ENCODE data around the gene NKX3-2.

NKX3-2 gene

DNA sequence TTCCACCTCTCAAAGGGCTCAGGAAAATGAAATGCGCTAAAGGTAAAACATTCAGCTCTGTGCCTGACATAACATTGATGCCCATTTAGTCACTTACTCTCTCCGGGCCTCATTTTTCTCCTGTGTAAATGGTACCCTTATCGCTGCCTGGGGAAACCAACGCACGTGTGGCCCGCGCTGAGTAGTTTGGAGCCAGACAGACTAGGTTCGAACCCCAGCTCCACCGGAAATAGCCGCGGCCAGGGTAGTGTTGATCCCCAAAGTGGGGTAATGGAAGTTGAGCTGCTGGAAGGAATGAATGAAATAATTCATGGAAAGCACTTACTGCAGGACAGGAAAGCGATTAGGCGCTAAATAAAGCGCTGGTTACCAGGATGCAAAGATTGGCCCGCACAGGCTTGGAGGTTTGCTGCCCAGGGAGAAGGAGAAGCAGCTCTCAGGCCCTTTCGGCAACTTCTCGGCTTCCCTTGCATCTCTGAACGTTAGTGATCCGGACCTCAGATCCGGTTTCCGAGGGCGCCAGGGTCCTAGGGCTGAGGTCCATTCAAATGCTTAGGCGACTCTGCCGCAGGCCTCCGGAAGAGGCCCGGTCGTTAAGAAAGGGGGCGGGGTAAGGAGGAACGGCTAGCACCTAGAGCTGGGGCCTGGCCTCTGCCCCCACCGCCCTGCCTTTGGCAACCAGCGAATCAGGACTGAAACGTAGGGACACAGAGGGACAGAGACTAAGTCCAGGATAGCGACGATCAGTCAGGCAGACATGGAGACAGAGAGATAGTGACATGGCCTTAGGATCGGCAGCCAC lies 13.3 kb downstream of the NKX3-2 start:
- no peak for DNase-seq

GRCh38 chr4:13529128-13529919 lies 15.0 kb downstream of the NKX3-2 start:
- no peak for DNase-seq

GRCh38 chr4:13528821-13529127 lies 15.5 kb downstream of the NKX3-2 start:
- DNase-seq, result no peak

- no peak for DNase-seq
Measured at GRCh38 chr4:13527981-13528820, 16.1 kb downstream of the NKX3-2 start.

GRCh38 chr4:13527192-13527980 lies 16.9 kb downstream of the NKX3-2 start:
- DNase-seq, result no peak

- no peak for DNase-seq
Measured at GRCh38 chr4:13526658-13527057, 17.6 kb downstream of the NKX3-2 start.

DNA sequence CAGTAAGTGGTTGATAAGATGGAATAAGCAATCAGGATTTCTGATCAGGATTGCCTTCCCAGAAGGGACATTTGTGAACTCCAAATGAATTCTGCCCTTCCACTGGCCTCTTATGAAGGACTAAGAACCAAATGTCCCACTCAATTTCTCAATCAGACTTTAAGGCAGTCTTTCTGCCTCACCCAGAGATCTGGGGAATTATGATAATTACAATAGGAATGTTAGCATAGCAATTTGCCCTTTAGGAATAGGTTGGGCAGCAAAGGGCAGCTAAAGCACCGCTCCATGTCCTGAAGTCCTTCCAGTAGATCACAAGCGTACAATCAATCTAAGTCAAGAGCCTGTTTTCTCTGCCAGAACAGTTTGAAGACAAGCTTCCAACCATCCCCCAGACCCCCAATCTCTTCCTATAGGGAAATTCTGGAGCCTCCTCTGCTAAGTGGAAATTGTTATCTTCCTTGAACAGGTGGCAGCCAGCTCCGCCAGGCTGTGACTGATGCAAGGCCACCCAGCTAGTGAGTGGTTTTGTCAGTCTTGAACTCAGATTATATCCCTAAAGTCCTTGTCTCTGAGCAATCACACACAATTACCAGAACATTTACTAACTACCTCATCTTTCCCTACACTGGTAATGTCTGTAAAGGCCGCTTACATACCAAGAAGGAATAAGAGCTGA lies 18.6 kb downstream of the NKX3-2 start:
- no peak for DNase-seq

GRCh38 chr4:13524504-13525243 lies 19.6 kb downstream of the NKX3-2 start:
- no peak for DNase-seq

DNA sequence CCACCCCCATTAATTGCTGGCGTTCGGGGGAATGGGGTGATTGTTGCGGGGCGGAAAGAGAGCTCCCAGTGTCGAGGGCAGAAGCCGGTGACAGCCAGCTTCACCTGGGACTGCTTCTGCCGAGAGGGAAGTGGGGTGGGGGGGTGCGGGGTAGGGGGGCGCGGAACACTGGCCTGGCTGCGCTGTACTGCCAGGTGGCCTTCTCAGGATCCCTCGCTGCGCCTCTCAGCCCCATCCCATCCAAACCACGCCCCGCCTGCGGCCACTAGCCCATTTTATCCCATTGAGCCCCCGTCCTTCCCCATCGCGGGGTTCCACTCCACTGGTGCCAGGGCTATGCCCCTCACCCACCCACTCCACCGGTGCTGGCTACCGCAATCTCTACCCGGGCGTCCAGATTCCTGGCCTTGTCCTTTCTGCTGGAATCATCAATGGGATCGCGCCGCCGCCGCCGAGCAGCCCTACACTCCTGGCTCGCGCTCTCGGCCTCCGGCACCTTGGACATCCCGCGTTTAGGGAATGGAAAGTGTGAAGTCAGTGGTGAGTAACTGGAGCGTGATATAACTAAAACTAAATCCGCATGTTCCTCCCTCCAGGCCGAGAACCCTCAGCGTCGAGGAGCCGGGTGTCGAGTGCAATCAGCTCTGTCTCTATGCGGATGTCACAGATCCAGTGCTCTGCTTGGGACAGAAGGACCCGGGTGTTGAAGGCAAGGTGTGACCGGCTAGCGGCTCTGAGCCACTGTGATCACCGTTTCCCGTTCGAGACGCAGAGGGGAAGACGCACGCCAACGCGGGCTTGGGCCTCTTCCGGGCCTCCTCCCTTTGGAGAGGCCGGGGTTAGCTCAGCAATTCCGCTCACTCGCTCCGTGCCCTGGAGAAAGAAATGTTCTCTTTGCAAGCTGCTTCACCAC lies 20.5 kb downstream of the NKX3-2 start:
- no peak for DNase-seq

- no peak for DNase-seq
Measured at GRCh38 chr4:13523105-13523477, 21.2 kb downstream of the NKX3-2 start.

DNA sequence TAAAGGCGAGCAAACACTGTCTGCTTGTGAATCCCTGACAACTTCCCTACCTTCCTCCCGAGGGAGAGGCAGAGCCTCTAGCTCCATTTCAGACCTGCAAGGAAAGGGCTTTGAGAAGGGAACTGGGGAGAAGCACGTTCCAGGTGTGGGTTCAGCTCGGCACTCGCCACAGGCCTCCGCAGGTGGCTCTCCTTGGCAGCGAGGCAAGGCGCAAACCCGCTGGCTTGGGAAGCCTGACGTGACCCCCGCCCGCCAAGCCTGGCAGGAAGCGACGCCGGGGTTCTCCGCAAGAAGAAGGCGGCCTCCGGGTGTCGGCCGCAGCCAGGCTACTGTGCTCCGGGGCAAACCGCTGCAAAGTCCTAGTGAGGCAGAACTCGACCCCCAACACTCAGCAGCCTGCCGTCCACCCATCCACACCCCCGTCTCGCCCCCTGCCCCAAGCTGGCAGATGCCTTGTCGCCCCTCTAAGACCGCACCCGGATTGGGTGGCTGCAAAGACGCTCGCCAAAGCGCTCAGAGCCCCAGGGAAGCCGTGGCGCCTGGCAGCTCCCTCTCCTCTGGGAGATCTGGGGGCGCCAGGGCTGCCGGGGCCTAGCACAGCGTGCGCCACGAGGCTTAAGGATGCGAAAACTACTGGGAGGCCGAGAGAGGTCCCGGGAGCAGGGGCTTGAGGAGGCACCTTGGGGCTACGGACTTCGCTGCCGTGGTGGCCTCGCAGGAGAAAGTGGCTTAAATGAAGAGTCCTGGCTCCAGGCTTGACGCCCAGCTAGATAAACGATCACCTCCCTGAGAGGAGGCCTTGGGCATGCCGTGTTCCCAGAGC lies 21.8 kb downstream of the NKX3-2 start:
- no peak for DNase-seq

- DNase-seq, result no peak
Measured at GRCh38 chr4:13521047-13521446, 23.3 kb downstream of the NKX3-2 start.

- no peak for DNase-seq
Measured at GRCh38 chr4:13516315-13516860, 27.9 kb downstream of the NKX3-2 start.

DNA sequence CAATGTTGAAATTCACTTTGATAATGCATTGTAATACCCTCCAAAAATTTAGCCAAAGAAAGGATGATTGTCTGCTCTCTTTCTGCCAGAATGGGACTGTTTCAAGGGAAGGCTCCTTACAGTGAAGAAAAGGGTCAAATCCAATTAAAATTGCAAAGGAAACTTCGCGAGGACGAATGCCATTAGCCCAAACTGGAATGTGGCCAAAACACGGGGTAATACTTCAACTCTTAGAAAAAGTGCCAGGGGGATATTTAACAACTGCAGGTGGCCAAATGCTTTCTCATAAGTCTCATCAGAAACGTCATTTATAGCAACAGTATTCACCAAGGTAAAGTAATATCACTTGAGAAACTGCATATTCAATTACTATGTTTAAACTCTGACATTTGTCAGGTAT lies 29.0 kb downstream of the NKX3-2 start:
- no peak for DNase-seq

- DNase-seq, result no peak
Measured at GRCh38 chr4:13514722-13515121, 29.6 kb downstream of the NKX3-2 start.

DNA sequence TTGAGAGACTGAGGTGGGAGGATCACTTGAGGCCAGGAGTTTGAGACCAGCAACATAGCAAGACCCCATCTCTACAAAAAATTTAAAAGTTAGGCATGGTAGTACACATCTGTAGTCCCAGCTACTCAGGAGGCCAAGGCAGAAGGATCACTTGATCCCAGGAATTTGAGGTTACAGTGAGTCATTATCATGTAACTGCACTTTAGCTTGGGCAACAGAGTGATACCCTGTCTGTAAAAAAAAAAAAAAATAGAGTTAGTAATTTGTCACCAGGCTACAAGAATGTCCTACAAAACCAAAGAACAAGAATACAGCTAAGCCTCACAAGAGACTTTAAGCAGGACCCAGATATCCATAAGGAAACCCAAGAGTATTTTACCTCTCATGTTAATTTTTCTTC lies 33.2 kb downstream of the NKX3-2 start:
- no peak for DNase-seq

DNA sequence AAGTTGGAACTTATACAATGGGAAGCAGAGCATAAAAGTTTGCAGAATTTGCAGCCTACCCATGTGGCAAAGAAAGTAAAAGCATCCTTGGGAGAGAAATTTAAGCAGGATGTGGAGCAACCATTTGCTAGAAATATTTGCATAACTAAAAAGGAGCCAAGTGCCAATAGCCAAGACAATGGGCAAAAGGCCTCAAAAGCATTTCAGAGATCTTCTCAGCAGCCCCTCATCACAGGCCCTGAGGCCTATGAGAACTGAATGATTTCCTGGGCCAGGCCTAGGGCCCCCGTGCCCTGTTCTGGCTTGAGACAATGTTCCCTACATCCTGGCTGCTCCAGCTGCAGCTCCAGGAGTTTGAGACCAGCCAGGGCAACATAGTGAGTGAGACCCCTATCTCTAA lies 34.9 kb downstream of the NKX3-2 start:
- no peak for DNase-seq

DNA sequence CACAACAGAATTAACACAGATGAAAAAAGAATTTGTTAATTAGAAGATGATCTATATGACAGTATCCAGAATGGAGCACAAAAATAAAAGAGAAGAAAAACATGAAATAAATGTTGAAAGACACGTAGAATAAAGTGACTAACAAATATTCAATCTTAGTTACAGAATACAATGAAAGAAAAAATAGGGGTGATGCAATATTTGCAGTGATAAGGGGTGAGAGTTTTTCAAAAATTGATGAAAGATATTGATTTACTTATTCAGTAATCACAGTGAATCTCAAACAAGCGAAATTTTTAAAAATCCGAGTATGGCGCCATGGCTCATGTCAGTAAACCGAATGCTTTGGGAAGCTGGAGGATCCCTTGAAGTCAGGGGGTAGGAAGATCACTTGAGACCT lies 39.9 kb downstream of the NKX3-2 start:
- DNase-seq, result no peak

DNA sequence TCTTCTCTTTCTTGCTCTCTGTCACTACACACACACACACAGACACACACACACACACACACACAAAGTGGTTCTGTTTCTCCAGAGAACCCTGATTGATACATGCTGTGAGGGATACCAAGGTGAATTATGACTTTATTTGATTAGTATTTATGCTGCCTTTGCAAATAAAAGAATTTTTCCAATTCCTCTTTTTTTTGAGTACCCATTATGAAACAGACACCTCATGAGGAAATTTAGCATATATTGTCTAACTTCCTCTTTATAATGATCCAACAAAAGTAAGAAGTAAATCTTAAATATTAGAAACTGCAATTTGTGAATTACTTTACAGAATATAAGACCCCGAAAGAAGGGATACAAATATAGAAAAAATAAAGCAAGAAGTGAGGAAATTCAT lies 45.8 kb downstream of the NKX3-2 start:
- no peak for DNase-seq
